ENCODE results near the gene MIDN.
A peak's percentile ranks its signal among the peaks of the same experiment; 100 is the strongest.

Gene MIDN

DNA sequence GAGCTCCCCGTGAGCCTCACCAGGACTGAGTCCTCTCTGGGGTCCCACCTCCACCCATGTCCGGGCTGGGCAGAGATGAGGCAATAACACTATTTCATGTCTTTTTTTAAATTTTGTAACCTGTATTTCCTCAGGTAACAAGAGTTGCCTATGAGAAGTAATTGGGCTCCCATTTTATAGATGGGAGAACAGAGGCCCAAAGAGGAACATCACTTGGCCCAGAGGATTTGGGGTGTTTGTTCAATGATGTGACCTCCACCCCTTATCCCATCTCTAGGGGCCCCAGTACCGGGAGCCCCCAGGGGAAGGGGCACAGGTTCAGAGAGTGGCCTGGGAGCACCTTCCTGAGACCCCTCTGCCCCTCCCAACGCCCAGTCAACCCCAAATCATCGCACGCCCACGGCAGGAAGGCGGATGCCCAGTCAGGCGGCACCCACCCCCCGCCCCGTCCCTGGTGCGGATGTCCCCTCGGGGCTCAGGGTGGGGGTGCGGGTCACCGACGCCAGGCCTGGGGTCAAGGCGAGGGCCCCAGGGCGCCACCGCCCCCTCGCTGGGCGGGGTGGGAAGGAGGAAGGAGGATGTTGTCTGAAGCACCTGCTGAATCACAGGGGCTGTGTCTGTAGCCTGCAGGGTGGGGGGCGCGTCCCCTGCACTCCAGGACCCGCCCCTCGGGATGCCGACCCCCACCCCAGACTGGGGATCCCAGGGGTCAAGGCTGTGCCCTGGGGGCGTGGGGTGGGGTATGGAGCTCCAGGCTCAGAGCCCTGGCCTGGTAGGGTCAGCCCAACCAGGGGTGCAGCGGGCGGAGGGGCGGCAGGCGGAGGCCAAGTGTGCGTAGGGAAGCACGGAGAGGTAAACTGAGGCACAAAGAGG, 11.7 kb downstream of the MIDN start:
- no peak for DNase-seq

DNA sequence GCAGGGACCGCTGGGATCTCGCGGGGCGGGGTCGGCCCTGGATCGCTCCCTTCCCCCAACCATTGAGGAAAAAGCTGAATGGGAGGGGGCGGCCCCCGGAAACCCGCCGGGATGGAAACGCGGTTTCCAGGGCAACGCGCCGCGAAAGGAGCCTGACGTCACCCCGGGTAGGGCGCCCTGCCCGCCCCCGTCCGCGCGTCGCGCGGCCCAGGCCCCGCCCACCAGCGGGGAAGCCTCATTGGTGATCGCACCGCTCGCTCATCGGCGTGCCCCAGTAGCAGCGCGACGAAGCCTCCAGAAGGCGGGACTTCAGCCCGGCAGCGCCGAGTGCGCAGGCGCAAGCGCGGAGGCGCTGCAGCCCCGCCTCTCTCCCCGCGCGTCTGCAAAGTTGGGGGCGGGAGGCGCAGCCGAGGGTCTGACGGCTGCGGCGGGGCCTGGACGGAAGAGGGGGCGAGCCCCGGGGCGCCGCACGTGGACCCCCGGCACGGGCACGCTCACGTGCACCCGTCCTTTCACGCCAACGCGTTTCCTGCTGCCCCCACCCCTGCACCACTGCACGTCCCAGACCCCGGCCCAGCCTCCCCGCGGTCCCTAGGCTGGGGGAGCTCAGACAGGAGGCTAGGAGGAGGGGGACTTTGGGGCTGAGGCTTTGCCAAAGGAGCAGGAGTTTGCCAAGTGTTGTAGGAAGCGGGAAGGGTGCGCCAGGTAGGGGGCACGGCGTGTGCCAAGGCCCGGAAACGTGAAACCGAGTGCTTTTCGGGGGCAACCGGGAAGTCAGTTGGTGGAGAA, 12.6 kb downstream of the MIDN start:
- DNase-seq = peak; percentile 94

DNA sequence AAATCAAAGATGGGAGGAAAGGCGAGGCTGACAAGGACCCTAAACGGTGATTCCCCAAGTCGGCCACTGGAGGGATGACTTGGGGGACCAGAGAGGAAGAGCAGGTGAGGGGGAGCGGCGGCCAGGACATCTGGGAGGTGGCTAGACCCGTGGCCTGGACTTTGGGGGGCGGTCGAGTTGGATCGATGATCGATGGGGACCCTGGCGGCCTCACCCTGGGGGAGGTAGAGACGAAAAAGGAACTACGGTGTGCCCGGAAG, 13.1 kb downstream of the MIDN start:
- DNase-seq = peak; percentile 54

DNA sequence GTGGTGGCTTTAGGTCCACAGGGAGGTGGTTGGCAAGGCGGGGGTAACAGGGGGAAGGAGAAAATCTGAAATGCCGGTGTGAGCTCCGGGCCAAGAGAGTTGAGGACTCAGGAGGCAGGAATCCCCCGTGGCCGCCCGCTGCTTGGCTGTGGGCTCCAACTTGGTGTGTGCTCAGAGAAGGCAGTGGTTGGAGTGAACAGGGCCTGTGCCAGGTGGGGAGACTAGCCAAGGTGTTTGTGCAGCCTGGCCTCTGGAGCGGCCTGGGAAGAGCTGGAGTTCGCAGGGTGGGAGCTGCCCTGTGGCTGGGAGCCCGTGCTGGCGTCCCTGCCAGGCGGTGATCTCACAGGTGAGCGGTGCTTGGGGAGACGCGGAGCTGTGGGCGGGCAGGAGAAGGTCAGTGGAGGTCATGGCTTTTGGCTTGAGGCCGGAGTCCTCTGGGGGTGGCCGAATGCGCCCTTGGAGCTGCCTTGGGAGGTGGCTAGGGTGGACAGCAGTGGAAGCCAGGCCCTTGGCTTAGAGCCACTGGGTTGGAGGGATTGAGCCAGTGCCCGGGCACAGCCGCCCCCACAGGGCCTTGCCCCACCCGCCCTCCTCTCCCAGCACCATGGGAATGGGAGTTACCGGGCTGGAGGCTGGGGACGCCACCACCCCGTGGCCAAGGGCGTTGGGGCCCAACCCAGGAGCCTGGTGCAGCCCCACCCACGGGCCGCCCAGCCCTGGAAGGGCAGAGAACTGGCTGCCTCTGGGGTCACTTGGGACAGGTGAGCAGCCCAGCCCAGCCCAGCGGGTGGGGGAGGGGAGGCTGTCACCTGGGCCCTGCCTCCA, 13.6 kb downstream of the MIDN start:
- DNase-seq = peak; percentile 70

DNA sequence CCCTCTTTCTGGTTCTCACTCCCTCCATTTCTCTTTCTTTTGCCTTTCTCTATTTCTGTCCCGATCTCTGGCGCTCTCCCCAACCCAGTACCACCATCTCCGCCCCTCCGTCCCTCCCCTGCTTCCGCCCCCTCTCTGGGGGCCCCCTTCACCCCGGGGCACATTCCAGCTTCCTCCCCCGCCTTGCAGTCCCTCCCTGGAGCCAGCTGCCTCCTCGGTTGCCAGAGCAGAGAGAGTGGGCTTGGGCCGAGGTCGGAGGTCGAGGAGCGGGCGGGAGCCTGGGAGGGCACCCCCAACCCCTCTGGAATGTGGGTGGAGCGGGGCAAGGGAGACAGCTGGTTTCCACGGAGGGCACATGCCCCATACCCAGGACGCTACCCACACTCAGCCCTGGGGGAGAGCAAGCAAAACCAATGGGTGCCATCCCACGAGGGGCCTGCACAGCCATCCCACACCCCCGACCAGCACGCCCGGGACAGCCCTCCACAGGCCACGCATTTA, 14.3 kb downstream of the MIDN start:
- DNase-seq = no peak

DNA sequence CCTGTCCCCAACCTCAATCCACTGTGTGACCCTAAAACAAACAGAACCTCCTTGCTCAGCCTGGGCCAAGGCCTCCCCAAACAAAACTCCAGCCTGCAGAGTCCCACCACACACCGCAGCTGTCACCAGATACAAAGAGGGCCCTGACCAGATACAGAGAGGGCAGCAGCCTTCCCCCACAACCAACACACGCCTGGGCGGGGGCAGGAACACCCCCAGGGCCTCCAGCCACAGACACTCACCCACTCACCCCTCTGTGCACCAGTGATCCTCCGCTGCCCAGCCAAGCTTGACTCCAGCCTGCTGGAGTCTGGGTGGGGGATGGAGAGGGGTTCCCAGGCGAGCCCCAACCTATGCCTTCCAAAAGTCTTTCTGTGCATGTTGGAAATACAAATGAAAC, 14.8 kb downstream of the MIDN start:
- peak; percentile 45 for DNase-seq

DNA sequence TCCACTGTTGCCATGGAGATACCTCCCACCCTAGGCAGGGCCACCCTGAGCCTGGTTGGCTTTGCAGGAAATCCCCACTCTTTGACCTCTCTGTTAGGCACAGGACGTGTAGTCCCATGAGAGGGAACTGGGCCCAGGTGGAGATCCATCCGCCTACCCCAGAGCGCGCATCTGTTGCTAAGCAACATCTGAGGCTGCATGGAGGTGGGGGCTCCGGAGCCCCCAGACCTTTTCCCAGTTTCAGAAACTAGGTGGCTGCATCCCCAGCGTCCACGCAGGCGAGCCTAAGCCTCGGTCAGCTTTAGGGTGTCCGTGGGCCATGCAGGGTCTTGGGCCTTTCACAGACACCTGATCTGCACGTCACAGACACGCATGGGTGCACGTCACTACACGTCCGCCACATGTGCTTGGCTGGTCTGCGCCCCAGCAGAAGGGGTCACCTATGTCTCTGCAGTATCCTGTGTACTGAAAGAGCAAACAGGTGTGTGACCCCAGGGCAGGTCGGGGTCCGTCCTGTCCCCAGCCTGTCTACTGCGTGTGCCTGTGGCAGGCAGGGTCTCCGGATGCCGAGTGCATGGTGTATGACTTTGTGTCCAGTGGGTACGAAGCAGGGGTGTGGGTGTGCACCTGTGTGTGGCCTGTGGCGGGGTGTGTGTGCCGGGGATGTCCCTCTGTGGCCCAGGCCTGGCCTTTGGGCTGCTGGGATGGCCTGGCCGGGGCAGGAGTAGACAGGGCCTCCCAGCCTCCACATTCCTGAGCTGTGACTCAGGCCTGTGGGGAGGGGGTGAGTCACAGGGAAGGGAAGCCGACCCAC, 16.6 kb downstream of the MIDN start:
- DNase-seq = no peak

DNA sequence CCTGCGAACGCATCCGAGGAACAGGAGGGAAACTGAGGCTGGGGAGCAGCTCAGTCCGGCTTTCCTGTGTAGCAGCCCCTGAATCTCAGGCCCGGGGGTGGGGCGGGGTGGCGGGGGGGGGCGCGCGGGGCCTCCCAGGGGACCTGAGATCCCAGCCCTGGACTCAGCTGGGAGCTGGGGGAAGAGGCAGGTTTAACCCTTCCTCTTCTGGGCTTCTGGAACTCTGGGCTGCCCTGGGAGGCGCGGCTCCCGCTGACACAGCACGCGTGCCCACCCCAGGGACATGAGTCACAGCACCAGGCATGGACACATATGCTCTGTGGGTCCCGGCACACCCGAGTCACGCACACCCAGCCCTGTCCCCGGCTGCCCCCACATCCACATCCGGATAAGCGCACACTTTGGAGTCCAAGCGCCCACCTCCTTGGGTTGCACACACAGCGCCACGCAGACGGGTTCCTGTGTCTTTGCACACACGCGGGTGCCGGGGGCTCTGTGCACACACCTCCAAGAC, 17.3 kb downstream of the MIDN start:
- DNase-seq = peak; percentile 56

DNA sequence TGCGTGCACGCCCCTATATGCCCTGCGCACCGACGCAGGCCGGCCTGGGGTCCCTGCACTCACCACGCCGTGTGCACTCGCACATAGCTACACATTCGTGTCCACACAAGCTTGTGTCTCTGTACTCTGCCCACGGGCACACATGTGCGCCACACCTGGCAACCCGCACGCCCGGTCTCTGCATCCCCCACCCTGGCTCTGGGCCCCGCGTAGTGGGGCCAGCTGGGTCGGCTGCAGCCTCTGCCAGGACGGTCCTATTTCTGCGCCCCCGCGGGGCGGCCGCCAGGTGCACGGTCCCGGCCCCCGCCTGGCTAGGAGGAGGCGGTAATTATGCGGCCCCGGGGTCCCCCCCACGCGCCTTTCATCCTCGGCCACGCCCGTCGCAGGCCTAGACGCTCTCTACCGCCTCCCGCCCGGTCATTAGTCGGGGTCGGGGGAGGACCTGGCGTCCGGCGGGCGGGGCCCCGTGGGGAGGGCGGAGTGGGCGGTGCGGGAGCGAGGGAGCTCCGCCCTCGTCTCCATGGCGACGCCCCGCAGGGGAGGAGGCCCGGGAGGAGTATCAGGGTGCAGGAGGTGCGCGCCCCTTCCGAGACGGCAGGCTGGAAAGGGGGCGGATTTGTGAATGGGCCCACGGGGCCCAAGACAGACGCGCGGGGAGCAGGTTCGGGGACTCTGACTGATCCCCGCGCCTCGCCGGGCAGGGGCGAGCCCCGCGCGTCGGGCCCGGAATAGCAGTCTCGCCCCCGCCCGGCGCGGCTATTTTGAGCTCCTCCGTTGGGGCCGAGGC, 17.9 kb downstream of the MIDN start:
- DNase-seq = peak; percentile 92

DNA sequence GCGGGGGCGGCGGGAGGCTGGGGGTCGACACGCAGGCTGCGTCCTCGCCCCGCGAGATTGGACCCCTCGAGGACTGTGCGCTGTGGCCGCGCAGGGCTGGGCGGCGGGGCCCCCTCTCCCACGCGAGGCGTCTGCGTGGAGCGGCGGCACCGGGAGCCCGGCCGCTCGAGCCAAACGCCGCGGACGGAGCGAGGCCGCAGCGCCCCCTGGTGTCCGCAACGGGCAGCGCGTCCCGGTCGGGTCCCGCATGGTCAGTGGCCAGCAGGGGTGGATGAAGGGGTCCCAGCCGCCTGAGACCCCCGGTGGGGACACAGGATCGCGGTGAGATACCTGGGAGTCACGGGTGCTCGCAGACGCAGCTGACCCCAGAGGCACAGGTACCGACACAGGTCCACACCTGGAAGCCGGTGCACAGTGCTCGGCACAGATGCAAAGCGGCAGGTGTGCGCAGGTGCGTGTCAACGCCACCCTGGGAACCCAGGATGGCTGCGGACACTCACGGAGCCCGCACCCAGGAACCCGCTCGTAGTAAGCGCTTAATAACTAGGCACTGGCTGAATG, 18.6 kb downstream of the MIDN start:
- DNase-seq = peak; percentile 57

DNA sequence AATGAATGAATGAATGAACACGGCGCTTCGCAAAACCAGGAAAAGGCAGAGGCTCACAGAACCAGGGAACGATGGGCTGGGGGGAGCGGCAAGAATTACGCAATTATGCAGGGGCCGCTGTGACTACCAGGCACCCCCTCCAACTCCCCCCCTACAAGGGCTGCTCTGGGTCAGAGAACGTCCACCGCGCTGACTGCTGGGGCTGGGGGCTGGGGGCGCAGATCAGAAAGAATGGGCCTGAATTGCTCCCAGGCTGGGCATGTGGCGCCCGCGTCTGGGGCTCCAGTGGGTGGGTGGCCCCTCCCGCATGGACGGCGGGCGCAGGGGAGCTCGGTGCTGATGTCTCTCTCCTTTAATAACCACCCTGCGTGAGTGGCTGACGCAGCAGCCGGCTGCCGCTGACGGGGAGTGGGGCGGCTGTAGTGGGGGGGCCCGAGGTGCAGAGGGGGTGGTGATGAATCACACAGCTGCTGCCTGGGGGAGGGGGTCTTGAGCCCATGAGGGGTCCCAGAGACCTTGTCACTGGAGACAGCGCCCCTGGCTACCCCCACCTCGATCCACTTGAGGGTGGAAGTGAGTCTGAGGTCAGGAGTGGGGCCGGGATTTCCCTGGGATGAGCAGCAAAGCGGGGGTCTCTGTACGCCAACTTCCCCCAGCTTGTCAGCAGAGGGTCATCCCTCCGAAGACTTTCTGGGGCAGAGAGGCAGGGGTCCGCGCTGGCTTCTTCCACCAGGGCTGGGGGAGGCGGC, 19.3 kb downstream of the MIDN start:
- DNase-seq = no peak

DNA sequence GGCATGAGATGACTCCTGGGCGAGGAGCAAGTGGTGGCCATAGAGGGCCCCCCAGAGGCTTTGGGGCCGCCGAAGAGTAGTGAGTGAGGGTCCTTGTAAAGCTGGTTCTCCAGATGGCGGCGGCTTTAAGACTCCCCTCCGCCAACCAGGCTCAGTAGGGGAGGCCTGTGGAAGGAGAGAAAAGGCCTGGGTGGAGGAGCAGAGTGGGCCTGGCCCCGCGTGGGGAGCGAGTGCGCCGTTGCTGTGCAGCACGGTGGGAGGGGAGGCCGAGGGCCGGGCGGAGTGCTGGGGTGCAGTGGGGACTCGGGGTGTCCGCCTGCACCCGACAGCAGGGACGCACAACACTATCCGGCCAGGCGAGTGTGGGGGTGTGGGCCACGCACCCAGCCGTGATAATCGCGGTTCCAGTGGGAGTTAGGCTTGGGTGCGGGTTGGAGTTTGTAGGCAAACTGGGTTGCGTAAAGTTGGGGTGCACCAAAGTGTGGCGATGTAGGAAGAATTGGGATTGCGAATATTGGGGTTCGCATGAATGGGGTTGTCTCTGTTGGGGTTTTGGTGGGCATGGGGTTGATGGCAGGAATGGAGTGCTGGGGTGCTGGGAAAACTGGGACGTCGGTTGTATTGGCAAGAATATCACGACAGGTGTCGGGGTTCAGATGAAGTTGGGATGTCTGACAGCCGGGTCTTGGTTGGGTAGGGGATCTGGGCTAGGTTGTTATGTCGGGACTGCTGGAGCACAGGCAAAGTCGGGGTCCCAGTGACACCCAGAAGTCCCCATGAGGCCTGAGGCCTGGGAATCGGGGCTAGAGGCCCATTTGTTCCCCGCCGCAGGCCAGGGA, 20.1 kb downstream of the MIDN start:
- no peak for DNase-seq

DNA sequence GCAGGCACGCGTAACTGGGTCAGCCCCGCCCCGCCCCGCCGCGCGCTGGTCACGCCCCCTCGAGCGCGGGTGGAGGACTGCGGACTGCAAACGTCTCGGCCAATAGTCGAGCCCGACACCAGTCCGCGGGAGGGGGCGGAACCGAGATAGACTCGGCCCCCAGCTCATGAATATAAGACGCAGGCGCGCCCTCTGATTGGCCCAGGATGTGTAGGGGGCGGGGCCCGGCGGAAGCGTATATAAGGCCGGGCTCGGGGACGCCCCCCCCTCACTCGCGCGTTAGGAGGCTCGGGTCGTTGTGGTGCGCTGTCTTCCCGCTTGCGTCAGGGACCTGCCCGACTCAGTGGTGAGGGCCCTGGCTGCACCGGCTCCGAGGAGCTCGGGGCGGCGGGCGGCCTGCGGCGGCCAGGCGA, 20.7 kb downstream of the MIDN start, which contains the start of gene CIRBP:
TSS of gene CIRBP (plus strand) at position 268 of the 413 bp plus-strand sequence. CDS start 1,602 bp downstream, outside the sequence.
- peak; percentile 98 for DNase-seq

DNA sequence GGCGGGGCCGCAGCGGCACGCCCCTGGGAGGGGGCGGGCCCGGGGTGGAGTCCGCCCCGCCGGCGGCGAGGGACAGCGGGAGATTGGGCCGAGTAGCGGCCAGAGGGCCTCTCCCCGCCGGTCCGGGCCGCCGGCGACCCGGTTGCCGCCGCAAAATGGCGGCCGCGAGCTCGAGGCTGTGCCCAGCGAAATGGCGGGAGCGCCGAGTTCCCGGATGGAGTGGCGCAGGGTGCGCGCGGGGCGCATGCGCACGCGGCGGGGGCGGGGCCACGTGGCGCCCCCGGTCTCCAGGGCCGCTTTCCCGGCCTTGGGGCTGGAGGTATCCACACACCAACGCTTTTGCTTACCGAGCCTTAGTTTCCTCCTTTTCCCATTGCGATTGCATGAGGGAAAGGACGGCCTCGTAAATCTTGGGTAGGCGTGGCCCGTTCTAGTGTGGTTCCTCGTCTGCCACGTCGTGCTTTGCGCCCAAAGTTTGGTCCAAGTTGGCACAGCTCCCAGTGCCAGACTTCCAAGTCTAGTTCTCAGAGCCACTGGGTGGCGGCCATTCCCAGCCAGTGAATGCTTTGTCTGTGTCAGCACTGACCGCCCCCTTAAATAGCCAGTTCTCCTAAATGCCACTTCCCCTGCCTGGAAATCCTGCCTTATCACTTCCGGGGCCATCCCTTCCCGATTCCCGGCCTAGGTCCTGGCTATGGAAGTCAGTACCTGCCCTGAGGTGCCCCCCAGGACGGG, 21.3 kb downstream of the MIDN start:
- DNase-seq = peak; percentile 86

DNA sequence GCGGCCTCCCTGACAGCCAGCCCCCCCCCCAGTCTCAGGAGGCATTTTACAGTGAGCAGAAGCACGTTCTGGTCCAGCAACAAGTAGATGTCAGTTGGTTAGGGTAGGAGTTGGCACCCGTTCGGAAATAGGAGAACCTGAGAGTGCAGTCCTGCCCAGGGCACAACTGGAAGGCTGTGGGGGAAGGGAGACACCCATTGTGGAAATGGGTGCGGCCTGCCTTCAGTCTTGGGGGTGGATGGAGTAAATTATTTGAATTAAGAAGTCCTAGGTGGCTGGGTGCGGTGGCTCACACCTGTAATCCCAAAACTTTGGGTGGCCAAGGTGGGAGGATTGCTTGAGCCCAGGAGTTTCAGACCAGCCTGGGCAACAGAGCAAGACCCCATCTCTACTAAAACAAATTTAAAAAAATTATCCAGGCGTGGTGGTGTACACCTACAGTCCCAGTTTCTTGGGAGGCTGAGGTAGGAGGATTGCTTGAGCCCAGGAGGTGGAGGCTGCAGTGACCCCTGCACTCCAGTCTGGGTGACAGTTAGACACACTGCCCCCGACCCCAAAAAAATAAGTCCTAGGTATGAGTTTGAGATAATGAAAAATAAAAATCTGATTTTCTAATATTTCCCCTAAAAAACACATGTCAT, 21.9 kb downstream of the MIDN start:
- peak; percentile 64 for DNase-seq

DNA sequence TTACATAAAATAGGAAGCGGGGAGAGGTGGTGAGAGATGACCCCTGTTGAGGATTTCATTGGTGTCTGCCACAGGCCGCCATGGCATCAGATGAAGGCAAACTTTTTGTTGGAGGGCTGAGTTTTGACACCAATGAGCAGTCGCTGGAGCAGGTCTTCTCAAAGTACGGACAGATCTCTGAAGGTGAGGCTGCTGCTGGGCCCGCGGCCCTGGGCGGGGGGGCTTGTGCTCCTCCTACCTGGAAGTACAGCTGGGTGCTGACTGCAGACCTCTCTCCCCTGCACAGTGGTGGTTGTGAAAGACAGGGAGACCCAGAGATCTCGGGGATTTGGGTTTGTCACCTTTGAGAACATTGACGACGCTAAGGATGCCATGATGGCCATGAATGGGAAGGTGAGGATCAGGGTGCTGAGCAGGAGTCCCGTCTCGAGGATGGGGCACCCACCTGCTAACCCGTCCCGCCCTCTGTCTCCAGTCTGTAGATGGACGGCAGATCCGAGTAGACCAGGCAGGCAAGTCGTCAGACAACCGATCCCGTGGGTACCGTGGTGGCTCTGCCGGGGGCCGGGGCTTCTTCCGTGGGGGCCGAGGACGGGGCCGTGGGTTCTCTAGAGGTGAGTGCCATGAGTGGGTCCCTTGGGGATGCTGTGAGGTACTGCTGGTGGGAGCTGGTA, 22.6 kb downstream of the MIDN start:
- DNase-seq = no peak

Measured in hematopoietic multipotent progenitor cell treated with erythropoietin and hydrocortisone succinate and interleukin-3 and kit ligand, for 8 days (in vitro differentiated cells).